Large intestine (tissue), 3 donors: ENCODE measurements around the gene PAEP. TPM values are rescaled to one million over a fixed set of nuclear protein-coding genes. Genes with fewer than 3 reads are reported as not detected.
"Not testable (repeated sequence)": the region's sequence is repeated elsewhere in the genome, so short reads cannot be mapped to it uniquely, and the experiment has no call there.

Experiments
- DNase-seq, 2 donors: peaks; one replicate each; pipeline versions ENCODE4 v3.0.0 to v3.0.0-alpha.2; 2013
- H3K27ac ChIP-seq: one replicate; pipeline ENCODE4 v1.5.1; 2013; ENCODE audit warnings: low read length
- H3K27me3 ChIP-seq: 2 replicates; pipeline ENCODE4 v1.6.1; 2013; ENCODE audit warnings: low read length; ENCODE audit not compliant: control insufficient read depth, insufficient read depth
- H3K36me3 ChIP-seq: 2 replicates; pipeline ENCODE4 v1.6.1; 2013; ENCODE audit warnings: low read length; ENCODE audit not compliant: control insufficient read depth, insufficient read depth
- H3K4me1 ChIP-seq: one replicate; pipeline ENCODE4 v1.6.1; 2013; ENCODE audit warnings: low read length; ENCODE audit not compliant: control insufficient read depth, insufficient read depth
- H3K4me3 ChIP-seq: one replicate; pipeline ENCODE4 v1.5.1; 2013; ENCODE audit warnings: low read length
- H3K9me3 ChIP-seq: one replicate; pipeline ENCODE4 v1.6.1; 2013; ENCODE audit warnings: mild to moderate bottlenecking, low read depth, low read length, moderate library complexity; ENCODE audit not compliant: control insufficient read depth
- WGBS: methylation state at CpG from one replicate; pipeline ENCODE4 v1.1.5; 2013; ENCODE audit warnings: low lambda C conversion rate; ENCODE audit not compliant: insufficient coverage; 5-methylcytosine and 5-hydroxymethylcytosine counted together
- polyA plus RNA-seq: library from polyadenylated mRNA; unstranded; fragments of 120-200 nt; gene quantifications from one replicate; pipeline ENCODE4 v1.2.1, GENCODE V29; 2013

Gene PAEP
- polyA plus RNA-seq, 1 donor: 0.09 TPM

- not testable (repeated sequence) for DNase-seq, H3K36me3 ChIP-seq, H3K9me3 ChIP-seq, H3K27me3 ChIP-seq, H3K4me1 ChIP-seq, H3K27ac ChIP-seq, H3K4me3 ChIP-seq
- WGBS: 47% methylated on average over 3 of the region's 8 CpGs
Observed at GRCh38 chr9:135543262-135543894, 18.2 kb upstream of the PAEP start.

- Histone ChIP-seq H3K27me3 (no peaks in the 10 kb centered on the region), H3K4me1 (no peaks in the 10 kb centered on the region), H3K9me3 (no peaks in the 10 kb centered on the region), H3K27ac (no peak overlapping the region), H3K4me3 (no peak overlapping the region), H3K36me3 (no peaks in the 10 kb centered on the region)
- WGBS: no CpG with 5 or more reads among the region's 18 CpGs
- no peak for DNase-seq
Observed at GRCh38 chr9:135544981-135545635, 16.4 kb upstream of the PAEP start.

- not testable (repeated sequence) for H3K36me3 ChIP-seq, DNase-seq, H3K4me3 ChIP-seq, H3K9me3 ChIP-seq, H3K27me3 ChIP-seq, H3K4me1 ChIP-seq, H3K27ac ChIP-seq
- no CpG with 5 or more reads among the region's 19 CpGs for WGBS
Observed at GRCh38 chr9:135545646-135546176, 15.8 kb upstream of the PAEP start, which contains the start of gene OBP2A. OBP2A (plus strand) TSS chr9:135546126; CDS start chr9:135546181, 55 bp downstream.

DNA sequence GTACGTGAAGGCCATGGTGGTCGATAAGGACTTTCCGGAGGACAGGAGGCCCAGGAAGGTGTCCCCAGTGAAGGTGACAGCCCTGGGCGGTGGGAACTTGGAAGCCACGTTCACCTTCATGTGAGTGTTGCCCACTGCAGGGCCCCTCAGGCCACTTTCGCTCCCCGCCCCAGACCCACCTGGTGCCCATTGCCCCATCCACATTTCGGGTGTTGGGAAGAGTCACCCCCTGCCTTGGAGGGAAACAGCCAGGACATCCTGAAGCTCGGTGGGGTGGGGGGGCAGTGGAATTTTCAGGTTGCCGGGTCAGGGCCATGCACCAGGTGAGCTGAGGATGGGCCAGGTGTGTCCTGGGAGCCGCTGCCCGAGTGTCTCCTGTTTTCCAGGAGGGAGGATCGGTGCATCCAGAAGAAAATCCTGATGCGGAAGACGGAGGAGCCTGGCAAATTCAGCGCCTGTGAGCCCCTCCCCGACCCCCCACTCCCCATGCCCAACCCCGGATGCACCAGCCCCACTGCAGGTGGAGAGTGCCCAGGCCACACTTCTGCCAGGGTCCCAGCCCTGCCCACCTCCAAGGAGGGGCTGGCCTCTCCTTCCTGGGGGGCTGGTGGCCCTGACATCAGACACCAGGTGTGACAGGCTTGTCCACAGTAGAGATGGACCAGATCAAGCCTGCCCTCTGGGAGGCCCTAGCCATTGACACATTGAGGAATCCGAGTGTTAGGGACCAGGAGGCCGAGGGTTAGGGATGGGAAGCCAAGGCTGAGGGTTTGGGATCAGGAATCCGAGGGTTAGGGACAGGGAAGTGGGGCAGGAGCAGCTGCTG, 14.6 kb upstream of the PAEP start:
- DNase-seq: not testable (repeated sequence)
- no CpG with 5 or more reads among the region's 21 CpGs for WGBS

DNA sequence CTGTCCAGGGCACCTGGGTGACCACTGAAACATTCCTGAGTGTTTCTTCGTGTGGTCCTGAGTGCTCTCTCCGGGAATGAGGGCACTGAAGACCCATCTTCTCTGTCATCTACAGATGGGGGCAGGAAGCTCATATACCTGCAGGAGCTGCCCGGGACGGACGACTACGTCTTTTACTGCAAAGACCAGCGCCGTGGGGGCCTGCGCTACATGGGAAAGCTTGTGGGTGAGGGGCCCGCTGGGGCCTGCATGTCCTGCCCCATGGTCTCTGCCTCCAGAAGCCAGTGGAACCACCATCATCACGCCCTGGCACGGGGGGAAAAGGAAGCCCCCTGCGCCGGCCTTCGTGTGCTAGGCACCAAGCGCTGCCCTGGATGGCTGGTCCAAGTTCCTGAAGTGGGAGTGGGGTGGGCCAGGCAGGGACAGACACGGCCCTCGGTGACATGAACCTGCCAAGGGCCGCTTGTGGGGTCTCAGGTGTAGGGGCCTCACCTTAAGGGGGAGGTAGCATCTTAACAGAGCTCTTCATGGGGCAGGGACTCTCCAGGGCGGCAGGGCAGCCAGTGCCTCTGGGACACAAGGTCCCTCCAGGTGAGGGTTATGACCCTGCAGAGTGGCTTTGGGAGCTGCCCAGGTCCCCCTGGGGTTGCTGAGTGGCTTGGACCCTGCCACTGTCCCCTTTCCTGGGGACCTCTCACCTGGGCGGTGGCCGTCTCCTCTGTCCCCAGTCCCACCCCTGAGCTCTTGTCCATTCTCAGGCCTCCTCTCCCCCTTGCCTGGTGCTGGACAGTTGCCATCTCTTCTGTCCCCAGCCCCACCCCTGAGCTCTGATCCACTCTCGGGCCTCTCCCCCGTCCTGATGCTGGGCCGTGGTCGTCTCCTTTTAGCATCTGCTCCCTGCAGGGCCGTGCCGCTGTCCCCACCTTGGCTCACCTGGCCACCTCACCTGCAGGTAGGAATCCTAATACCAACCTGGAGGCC, 13.5 kb upstream of the PAEP start:
- WGBS: no CpG with 5 or more reads among the region's 28 CpGs

More for the DNA sequence above, 14.6 kb upstream of the PAEP start:
- not testable (repeated sequence) for H3K9me3 ChIP-seq, H3K4me1 ChIP-seq, H3K27me3 ChIP-seq, H3K4me3 ChIP-seq, H3K36me3 ChIP-seq, H3K27ac ChIP-seq

DNA sequence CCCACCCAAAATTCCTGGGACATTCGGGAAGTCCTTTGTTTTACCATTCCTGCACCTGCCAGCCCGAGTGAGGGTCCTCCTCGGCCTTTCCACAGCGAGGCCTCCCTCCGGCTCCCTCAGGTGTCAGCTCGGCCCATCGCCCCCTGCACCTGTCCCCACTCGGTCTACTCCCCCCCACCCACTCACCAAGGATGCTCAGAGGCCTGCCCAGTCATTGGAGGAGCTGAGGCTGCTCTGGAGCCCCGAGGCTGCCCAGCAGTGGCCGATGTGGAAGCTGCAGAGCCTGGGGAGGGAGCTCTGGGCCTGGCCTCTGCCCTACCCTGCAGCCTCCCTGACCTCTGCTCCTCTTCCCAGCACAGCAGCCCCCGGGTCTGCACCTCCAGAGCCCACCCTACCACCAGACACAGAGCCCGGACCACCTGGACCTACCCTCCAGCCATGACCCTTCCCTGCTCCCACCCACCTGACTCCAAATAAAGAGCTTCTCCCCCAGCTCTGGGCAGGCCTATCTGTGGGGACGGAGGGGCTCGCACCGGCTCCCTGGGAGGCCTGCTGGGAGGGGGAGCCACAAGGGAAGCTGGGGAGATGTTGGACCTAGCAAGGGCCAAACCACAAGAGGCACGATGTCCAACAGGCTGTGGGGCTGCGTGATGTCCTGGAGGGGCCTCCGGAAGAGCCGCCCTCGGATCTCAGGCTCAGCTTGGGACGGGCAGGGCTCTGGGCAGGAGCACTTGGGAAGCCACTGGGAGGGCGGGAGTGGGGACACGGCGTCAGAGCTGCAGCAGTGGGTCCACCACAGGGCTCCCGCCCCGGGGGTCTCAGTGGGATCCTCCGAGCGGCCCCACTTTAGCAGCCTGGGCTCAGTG, 11.8 kb upstream of the PAEP start:
- not testable (repeated sequence) for H3K4me1 ChIP-seq, DNase-seq, H3K27ac ChIP-seq, H3K27me3 ChIP-seq, H3K36me3 ChIP-seq, H3K9me3 ChIP-seq, H3K4me3 ChIP-seq
- WGBS: no CpG with 5 or more reads among the region's 28 CpGs

More for the DNA sequence above, 13.5 kb upstream of the PAEP start:
- H3K4me1 ChIP-seq: no peaks in the 10 kb centered on the region
- no peaks in the 10 kb centered on the region for H3K9me3 ChIP-seq
- no peak overlapping the region for H3K4me3 ChIP-seq
- H3K27ac ChIP-seq: no peak overlapping the region
- H3K36me3 ChIP-seq: no peaks in the 10 kb centered on the region
- no peak for DNase-seq
- no peaks in the 10 kb centered on the region for H3K27me3 ChIP-seq

GRCh38 chr9:135550344-135550918, 11.1 kb upstream of the PAEP start:
- Histone ChIP-seq H3K4me3 (no peak overlapping the region), H3K9me3 (no peaks in the 10 kb centered on the region), H3K27me3 (no peaks in the 10 kb centered on the region), H3K36me3 (no peaks in the 10 kb centered on the region), H3K27ac (no peak overlapping the region), H3K4me1 (no peaks in the 10 kb centered on the region)
- no CpG with 5 or more reads among the region's 17 CpGs for WGBS
- DNase-seq: no peak

- no peaks in the 10 kb centered on the region for H3K36me3 ChIP-seq
- 77% methylated on average over 8 of the region's 14 CpGs for WGBS
- no peak overlapping the region for H3K27ac ChIP-seq
- H3K4me1 ChIP-seq: no peaks in the 10 kb centered on the region
- no peak for DNase-seq
- H3K27me3 ChIP-seq: no peaks in the 10 kb centered on the region
- H3K4me3 ChIP-seq: no peak overlapping the region
- no peaks in the 10 kb centered on the region for H3K9me3 ChIP-seq
Observed at GRCh38 chr9:135551031-135551430, 10.5 kb upstream of the PAEP start.

DNA sequence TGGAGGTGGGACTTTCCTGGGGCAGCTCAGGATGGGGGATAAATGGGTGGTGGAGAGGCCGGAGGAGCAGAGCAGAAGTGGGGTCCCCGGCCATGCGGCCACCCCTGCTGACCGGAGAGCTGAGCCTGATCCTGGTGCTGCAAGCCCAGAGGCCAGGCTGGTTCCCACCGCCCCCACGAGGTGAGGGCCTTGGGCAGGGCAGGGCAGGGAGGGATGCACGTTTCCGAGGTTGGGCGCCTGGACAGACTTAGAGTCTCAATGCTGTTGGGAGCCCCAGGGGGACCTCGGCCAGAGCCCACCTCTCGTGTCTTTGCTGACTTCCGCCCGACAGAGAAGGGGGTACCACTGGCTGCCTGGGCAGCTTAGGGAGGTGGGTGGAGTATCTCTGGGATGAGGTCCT, 10.1 kb upstream of the PAEP start:
- Histone ChIP-seq H3K9me3 (no peaks in the 10 kb centered on the region), H3K27ac (no peak overlapping the region), H3K4me3 (no peak overlapping the region), H3K36me3 (no peaks in the 10 kb centered on the region), H3K4me1 (no peaks in the 10 kb centered on the region), H3K27me3 (no peaks in the 10 kb centered on the region)
- DNase-seq: no peak
- WGBS: no CpG with 5 or more reads among the region's 13 CpGs
